GM21390 (cell line): Measurements from ENCODE around the gene TRIM74.
"Not testable (repeated sequence)": the region's sequence is repeated elsewhere in the genome, so short reads cannot be mapped to it uniquely, and the experiment has no call there.

Experiments used
- ATAC-seq: cut with Tn5 transposase; IDR thresholded peaks from one replicate; pipeline ENCODE4 v1.9.1; 2021; ENCODE audit not compliant: unreplicated experiment

TRIM74 gene

DNA sequence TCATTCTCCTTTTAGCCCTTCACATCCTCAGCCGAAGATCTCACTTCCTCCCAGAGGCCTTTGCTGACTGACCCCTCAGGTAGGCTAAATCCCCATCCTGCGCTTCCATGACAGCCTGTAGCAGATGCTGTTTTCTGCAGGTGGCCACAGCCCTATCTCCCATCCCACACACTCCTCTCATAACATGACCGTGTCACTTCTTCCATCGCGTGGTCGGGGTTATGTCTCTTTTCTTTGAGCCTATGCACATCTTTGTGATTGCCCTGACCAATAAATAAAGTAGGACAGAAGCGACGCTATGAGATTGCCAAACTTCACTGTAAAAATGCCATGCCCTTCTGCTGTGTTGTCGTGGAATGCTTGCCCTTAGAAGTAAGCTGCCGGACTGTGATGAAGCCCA lies 55.5 kb downstream of the TRIM74 start:
- ATAC-seq, result not testable (repeated sequence)

DNA sequence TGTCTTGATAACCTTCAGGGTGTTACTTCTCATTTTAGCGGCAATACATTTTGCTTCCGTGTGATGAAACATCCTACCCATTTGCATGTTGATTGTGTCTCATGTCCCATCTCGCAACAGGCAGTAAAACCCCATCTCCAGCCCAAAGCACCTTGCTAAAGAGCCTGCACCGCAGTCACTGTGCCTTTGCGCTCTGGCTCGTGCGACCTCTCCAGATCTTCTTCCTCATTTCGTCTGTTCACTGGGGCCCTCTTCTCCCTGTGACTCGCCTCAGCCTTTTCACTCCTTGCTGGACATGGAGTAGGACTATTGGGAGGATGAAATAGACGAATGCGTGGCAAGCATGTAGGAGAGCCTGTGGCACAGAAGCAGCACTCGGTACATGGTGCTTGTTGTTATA lies 57.9 kb downstream of the TRIM74 start:
- ATAC-seq, result not testable (repeated sequence)
